ENCODE results near the gene PTPN12. TPM values are rescaled to one million over a fixed set of nuclear protein-coding genes. Genes with fewer than 3 reads are reported as not detected.

The PTPN12 gene
- 100 to 1,000 TPM in 1 of 4 donors, 10 to 100 TPM in 3; 46.8 to 103 (median 70.6) TPM for total RNA-seq

- DNase-seq, result no peak
- WGBS, 2 donors (ENCODE audit: low coverage in 1 of 2), result 0% methylated on average over 11 of the region's 64 CpGs; no CpG with 5 or more reads in 1 of the 2 donors
- H3K36me3 ChIP-seq, result no peaks in the 10 kb centered on the region
- peak within 1 kb of the TSS; percentile 93 to 99 (median 97) for H3K27ac ChIP-seq
- peaks cover 10 to 40% (median 17%) of the 10 kb centered on the region in 4 donors for H3K4me1 ChIP-seq
- H3K4me3 ChIP-seq, result peak within 1 kb of the TSS; percentile 75 to 95 (median 85)
- TF ChIP-seq POLR2AphosphoS5 (IDR thresholded peaks at IDR 0.05) (peak in 1 of 3 donors; percentile 3), POLR2A (IDR thresholded peaks at IDR 0.05) (no peak)
- in situ Hi-C loops (cut with MboI; ENCODE audit: low pct_ligation_motif_present in 1 of 4, low pct_unique_long_range_greater_than_20kb in 1 of 4, low sequenced_read_pairs in 3 of 4), result no loop called here
- H3K9me3 ChIP-seq, result no peaks in the 10 kb centered on the region
- intact Hi-C loops (cut with DNase I; ENCODE audit: low total_unique reads), result loop anchor here (10.0 kb wide), 1 partner anchor 112 kb away; no protein-coding TSS in a partner anchor
- H3K27me3 ChIP-seq, result no peaks in the 10 kb centered on the region
Measured at GRCh38 chr7:77537136-77537777, at the start of gene PTPN12. PTPN12 (plus strand) TSS chr7:77537295; CDS start chr7:77537547, 252 bp downstream.

GRCh38 chr7:77488986-77489385, 48.1 kb upstream of the PTPN12 start:
- Histone ChIP-seq H3K27ac (no peak overlapping the region), H3K4me3 (no peak overlapping the region), H3K9me3 (no peaks in the 10 kb centered on the region), H3K4me1 (no peaks in the 10 kb centered on the region), H3K27me3 (no peaks in the 10 kb centered on the region), H3K36me3 (no peaks in the 10 kb centered on the region)
- DNase-seq, result no peak
- intact Hi-C loops (cut with DNase I; ENCODE audit: low total_unique reads), result no loop called here
- WGBS, 2 donors (ENCODE audit: low coverage in 1 of 2), result 83 to 84% methylated on average over 1 of the region's 1 CpG
- in situ Hi-C loops (cut with MboI; ENCODE audit: low pct_ligation_motif_present in 1 of 4, low pct_unique_long_range_greater_than_20kb in 1 of 4, low sequenced_read_pairs in 3 of 4), result no loop called here
- TF ChIP-seq CTCF (IDR thresholded peaks at IDR 0.05) (no peak), POLR2A (IDR thresholded peaks at IDR 0.05) (no peak), EP300 (IDR thresholded peaks at IDR 0.05; ENCODE audit: low read depth) (no peak), POLR2AphosphoS5 (IDR thresholded peaks at IDR 0.05) (no peak)

- no peak overlapping the region for H3K27ac ChIP-seq
- H3K4me3 ChIP-seq, result no peak overlapping the region
- H3K9me3 ChIP-seq, result no peaks in the 10 kb centered on the region
- in situ Hi-C loops (cut with MboI; ENCODE audit: low pct_ligation_motif_present in 1 of 4, low pct_unique_long_range_greater_than_20kb in 1 of 4, low sequenced_read_pairs in 3 of 4) (no loop called here), intact Hi-C loops (cut with DNase I; ENCODE audit: low total_unique reads) (no loop called here)
- H3K4me1 ChIP-seq, result no peaks in the 10 kb centered on the region
- H3K36me3 ChIP-seq, result no peaks in the 10 kb centered on the region
- TF ChIP-seq EP300 (IDR thresholded peaks at IDR 0.05; ENCODE audit: low read depth) (no peak), POLR2AphosphoS5 (IDR thresholded peaks at IDR 0.05) (no peak), CTCF (IDR thresholded peaks at IDR 0.05) (no peak), POLR2A (IDR thresholded peaks at IDR 0.05) (no peak)
- 51 to 65% methylated on average over 5 of the region's 5 CpGs for WGBS, 2 donors (ENCODE audit: low coverage in 1 of 2)
- no peak for DNase-seq
- H3K27me3 ChIP-seq, result no peaks in the 10 kb centered on the region
Measured at GRCh38 chr7:77497079-77497478, 40.0 kb upstream of the PTPN12 start.

GRCh38 chr7:77498659-77499379, 38.3 kb upstream of the PTPN12 start:
- no peak overlapping the region for H3K4me3 ChIP-seq
- in situ Hi-C loops (cut with MboI; ENCODE audit: low pct_ligation_motif_present in 1 of 4, low pct_unique_long_range_greater_than_20kb in 1 of 4, low sequenced_read_pairs in 3 of 4) (no loop called here), intact Hi-C loops (cut with DNase I; ENCODE audit: low total_unique reads) (no loop called here)
- no peaks in the 10 kb centered on the region for H3K27me3 ChIP-seq
- H3K27ac ChIP-seq, result no peak overlapping the region
- no peaks in the 10 kb centered on the region for H3K4me1 ChIP-seq
- DNase-seq, result no peak
- H3K9me3 ChIP-seq, result no peaks in the 10 kb centered on the region
- WGBS, 2 donors (ENCODE audit: low coverage in 1 of 2), result 52 to 76% methylated on average over 3 to 6 of the region's 6 CpGs
- TF ChIP-seq EP300 (IDR thresholded peaks at IDR 0.05; ENCODE audit: low read depth), result no peak
- TF ChIP-seq POLR2A (IDR thresholded peaks at IDR 0.05), result no peak
- no peak for TF ChIP-seq CTCF (IDR thresholded peaks at IDR 0.05)
- TF ChIP-seq POLR2AphosphoS5 (IDR thresholded peaks at IDR 0.05), result no peak
- H3K36me3 ChIP-seq, result no peaks in the 10 kb centered on the region
